HG02759 (cell line): Measurements from ENCODE around the gene GNB5.

Experiments
- ATAC-seq: cut with Tn5 transposase; IDR thresholded peaks from one replicate; pipeline ENCODE4 v1.9.1; 2021; ENCODE audit warnings: mild to moderate bottlenecking, moderate library complexity; ENCODE audit not compliant: unreplicated experiment

The GNB5 gene

DNA sequence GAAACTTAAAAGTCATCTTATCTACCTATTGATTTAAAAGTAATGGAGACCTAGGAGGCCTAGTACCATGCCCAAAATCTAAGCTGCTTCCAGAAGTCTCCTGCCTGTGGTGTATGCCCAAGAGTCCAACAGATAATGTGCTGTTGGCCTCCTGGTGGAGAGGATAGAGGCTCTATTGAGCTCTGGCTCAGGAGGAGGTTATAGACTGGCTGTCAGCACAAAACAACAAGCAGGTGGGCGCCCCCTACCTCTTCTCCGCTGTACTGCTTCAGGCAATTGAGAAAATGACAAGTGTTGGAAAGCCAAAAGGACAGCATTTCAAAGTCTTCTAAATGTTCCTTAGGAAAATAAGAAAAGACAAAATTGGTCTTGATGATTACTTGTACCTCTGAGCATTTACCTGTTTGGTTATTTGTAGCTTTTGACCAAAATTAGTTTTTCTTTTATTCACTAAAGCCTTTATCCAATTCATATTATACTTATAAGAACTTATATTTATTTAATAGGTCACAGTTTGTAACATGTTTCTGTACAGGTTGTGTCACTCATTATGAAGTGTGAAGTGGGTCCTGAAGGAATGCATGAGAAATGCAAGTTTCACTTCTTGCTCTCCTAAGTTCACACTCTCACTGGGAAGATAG lies 17.2 kb upstream of the GNB5 start:
- peak; percentile 82 for ATAC-seq

DNA sequence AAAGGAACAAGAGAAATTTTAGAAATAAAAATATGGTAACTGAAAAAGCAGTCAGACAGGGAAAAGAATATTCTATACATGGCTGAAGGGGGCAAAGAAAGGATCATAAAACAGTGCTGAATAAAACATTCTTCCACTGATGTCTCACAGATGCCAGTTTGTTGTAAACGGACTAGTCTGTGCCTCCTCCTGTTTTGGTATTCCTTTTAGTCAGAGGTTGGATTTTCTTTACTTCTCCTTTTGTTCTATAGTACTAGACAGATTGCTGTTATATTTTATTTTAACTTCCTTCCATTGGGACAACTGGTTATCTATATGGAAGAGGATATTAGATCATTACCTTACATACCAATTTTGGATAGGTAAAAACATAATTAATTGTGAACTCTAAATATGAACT lies 16.0 kb upstream of the GNB5 start:
- ATAC-seq = no peak

DNA sequence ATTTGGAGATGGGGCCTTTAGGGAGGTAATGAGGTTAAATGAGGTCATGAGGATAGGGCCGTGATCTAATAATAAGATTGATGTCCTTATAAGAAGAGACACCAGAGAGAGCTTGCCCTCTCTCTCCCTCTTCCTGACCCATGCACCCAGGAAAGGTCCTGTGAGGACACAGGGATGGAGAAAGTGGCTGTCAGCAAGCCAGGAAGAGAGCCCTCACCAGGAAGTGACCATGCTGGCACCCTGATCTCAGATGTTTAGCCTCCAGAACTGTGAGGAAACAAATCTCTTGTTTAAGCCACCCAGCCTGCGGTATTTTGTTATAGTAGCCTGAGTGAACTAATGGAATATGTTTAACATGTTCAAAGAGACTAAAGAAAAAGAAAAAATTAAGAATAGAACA lies 15.3 kb upstream of the GNB5 start:
- ATAC-seq = no peak

DNA sequence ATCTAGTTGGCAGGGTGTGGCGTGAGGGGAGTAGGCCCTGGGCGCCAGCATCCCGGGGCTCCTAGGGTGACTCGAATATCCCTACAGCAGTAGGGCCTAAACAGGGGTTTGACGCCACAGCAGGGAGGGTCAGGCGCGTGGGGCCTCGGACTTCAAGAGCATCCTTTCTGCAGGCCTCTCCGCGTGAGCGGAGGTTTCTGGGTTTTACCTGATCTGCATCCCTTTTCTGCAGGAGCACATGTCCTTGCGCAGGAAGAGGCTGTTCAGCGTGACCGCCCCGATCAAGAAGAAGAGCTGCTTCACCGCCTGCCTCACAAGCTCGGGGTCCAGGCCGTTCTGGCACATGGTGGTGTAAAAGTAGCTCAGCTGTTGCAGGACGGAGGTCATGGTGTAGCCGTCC lies 13.5 kb upstream of the GNB5 start:
- no peak for ATAC-seq

DNA sequence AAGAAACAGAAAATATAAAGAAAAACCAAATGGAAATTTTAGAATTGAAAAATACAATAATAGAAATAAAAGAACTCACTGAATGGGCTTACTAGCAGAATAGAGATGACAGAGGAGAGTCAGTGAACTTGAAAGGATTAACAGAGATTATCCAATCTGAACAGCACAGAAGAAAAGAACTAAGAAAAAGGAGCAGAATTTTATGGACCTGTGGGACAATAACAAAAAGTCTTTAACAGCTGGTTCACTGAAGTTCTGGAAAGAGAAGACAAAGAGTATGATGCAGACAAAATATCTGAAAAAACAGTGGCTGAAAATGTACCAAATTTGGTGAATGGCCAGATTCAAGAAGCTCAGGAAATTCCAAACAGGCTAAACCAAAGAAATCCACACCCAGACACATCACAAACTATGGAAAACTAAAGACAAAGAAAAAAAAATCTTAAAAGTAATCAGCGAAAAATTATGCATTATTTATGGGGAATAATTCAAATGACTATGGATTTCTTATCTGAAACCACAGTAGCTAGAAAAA lies 9.7 kb upstream of the GNB5 start:
- ATAC-seq = no peak

DNA sequence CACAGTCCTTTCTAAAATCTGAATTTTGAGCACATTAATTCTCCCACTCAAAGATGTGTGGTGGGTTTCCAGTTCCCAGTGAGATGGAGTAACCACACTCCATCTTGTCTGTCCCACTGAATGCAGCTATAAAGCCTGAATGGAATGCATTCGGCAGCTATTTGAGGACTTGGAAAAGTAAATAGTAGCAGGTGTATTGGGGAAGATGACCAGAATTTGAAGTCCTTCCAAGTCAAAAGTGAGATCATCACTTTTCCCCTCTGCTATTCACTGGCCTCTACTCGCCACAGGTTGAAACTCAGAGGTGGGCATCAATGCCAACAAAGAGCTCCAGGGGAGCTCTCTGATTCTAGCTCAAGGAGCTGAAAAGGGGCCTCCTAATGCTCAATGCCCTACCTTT lies 8.1 kb upstream of the GNB5 start:
- ATAC-seq = no peak

DNA sequence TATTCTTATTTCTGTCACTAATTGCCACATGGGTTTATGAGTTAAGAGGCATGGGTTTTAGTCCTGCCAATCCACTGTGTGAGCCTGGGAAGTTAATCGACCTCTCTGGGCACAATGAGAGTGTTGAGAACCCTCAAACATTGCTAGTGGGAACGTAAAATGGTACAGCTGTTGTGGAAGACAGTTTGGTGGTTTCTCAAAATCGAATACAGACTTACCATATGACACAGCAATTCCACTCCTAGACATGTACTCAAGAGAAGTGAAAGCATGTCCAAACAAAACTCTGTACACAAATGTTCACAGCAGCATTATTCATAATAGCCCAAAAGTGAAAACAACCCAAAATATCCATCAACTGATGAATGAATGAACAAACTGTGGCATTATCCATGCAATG lies 5.7 kb upstream of the GNB5 start:
- no peak for ATAC-seq

DNA sequence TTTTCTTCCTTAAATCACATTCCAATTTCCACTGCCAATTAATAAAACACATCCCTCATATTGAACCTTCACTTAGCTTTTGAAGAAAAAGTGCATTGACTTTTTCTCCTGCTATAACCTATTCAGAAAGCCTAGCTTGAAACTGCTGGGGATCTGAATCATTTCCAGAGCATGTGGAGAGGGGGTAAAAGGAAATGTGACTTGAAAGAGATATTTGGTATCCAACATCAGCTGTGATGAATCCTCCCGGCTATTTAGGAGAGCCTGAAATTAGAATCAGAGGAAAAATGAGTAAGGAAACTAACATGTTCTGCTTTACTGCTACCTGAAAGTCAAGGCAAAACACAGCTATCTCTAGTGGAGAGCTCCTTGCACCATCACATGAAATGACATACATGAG lies 2.6 kb upstream of the GNB5 start:
- ATAC-seq = no peak

DNA sequence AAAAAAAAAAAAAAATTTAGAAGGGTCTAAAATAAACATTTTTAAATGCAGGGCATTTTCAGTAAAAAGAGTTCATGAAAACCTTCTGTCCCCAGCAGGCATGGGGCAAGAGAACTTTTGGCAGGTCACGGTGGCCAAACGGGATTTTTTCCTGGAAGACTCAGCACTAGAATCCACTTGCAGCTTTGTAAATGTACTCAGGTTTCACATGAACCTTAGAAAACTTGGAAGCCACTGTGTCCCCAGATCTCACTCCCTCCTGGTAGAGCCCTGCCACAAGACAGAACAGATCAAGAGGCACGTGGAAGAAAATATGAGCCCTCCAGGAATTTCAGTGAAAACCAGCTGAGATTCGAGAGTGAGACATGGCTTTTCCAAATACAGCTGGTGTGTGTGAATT lies 2.1 kb upstream of the GNB5 start:
- no peak for ATAC-seq

DNA sequence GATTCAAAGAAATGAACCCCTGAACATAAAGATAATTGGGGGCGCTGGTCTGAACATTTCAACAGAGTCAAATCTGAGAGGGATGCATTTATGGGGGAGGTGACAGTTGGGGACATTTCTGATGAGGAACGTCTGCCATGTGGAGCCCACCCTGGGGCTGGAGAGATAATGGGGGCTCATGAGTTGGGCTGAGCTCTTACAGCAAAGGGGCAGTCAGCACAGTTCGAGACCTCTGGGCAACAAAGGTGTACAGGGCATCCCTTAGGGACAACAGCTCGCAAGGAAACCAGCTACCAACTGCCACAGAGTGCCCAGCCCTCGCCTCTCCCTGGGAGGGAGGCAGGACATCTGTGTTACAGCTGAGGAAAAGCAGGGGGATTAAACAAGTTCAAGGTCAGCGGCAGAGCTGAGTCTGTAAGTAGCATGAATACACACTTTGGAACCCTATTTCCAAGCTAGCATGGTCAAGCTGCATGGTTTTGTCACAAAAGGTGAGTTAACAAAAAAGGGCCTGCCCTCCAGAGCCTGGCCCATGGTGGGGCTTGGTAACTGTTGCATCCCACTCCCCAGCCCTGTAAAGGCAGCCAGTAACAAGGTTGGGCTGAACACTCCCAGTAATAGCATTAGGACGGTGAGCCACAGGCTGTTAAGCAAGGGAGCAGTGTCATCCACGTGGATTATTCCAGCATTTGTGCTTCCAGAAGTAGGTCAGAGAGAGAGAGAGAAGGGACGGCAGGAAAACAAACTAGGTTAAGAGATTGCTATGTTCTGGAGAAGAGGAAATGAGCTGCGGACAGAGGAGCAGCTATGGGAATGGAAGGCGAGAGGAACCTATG lies 4.3 kb downstream of the GNB5 start:
- ATAC-seq = no peak

DNA sequence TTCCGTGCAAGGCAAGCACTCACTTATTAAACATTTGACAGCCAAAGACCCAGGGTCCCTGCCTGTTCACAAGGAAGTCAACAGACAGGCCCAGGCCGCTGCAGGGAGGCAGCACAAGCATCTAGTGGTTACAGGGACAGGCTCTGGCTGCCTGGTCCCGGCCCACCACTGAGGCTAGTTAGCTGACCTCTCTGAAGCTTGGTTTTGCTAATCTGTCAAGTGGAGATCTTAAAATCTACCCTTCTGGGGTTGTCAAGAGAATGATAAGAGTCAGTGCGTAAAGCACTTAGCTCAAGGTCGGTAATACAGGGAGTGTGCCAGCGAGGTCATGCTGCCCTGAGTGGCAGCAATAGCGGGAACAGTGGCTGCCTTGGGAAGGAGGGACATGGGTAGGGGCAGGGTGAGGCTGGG lies 6.0 kb downstream of the GNB5 start:
- no peak for ATAC-seq

DNA sequence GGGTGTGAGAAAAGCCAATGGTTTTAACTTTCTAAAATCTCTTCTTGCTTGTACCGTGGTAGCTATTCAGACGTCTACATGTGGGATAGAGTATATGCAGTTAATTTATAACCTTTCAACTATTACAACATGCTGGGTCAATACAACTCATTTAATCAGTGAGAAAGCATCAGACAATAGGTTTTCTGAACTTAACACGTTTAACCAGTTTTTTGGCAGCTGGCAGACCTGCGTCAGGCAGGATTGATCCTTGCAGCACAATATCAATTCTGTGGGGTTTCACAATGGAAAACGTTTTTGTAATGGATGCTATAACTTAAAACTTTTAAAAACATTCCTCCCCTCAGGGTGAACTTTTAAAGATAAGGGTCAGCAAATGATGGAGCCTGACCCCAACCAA lies 6.5 kb downstream of the GNB5 start:
- no peak for ATAC-seq

DNA sequence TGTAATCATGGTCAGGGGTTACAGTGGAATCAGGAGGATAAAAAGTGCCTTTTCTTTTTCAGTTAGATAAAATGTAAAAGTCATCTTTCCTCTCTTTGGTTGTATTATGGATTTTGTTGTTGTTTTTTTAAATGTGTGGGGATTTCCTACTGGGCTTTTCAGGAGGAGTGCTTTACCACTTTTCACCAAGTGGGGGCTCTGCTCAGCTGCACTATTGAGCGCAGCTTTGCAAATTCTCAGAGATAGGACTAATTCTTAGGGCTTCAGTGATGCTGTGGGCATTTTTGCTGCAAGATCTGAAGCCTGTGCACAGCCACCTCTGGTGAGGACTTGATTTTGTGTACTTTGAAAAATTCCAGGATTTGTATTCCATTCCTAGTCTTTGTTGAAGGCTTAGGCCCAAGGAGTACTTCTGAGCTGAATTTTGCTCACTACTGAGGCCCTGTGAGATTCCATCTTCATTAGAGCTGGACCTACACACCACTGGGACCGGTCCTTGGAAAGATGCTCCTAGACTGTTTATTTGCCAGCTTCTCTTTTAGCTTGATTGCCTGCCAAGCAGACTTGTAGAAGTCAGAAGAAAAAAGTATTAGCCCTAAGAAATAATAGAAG lies 7.5 kb downstream of the GNB5 start:
- no peak for ATAC-seq

DNA sequence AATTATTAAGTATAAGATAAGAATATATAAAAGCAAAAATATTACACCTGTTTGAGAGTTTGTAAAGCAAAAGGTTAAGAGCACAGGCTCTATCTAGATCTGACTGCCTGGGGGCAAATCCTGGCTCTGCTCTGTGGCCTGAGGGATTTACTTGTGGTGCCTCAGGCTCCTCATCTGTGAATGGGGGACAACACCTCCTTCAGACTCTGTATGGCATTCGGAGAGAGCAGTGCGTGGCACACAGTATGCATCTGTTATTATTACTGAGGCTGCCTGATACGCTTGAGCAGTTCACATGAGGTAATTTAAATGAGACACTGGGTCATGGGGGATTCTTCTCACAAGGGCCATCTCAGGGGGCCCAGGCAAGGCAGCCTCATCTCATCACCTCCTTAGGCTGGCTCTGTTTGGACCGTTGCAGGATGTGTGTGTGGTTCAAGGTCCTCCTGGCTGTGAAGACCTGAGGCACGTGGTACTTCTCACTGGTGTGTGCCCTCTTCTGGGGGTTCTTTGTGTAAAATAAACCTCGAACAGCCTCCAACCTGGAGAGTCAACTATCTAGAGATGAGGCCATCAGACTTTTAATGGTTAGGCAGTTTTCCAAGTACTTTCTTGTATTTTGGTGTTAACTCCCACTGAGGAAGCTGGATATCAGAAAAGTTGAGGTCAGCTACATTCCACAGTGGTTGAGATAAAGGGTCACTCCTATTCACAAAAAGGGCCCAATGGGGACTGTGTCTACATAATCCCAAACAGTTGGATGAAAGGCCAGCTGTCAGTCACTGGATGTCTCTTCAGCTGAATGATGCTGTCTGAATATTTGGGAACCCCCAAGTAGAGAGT lies 9.0 kb downstream of the GNB5 start:
- no peak for ATAC-seq

DNA sequence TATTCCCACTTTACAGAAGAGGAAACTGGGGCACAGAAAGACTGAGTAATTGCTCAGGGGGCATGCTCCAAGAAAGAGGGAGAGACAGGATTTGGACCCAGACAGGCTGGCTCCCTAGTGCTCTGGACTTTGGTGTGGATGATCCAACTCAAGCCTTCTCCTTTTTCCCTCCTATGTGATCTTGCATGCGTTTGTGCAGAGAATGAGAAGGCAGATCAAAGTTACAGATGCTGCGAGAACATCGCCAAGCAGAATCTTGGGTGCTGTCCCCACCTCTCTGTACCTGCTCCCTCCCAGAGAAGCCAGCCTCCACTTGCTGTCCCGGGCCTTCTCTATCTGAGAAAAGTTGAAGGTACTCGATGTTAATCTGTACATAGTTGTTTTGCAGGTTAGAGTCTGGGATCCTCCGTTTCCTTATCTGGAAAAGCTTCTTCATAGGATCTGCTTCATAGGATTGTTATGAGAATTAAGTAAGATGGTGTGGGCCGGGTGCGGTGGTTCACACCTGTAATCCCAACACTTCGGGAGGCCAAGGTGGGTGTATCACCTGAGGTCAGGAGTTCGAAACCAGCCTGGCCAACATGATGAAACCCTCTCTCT lies 10.2 kb downstream of the GNB5 start:
- ATAC-seq = no peak

DNA sequence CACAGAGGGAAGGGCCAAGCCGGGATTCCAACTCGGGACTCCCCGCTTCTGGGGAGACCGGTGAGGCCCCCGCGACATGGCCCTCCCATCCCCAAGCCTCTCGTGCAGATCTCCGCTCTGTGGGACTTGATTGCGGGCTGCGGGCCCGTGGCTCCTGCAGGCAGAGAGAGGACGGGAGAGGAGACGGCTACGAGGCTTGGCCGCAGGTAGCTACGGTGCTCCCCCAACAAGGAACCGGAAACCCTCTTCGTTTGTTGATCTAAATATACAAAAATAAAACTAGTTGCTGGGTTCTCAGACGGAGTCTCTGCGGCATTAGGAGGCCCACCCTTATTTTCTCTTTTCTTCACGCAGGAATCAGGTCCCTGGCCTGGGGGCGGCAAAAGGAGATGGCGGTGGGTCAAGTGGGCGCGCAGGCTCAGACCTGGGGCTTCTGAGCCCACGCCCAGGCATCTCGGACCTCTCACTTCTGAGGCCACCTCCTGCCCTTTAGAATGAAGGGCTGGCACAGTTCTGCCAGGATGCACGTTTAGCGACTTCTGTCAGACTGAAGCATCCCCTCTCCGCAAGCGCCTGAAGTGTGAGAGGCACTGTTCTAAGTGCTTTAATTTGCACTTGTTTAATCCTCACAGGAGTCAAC lies 10.9 kb downstream of the GNB5 start:
- peak; percentile 22 for ATAC-seq

DNA sequence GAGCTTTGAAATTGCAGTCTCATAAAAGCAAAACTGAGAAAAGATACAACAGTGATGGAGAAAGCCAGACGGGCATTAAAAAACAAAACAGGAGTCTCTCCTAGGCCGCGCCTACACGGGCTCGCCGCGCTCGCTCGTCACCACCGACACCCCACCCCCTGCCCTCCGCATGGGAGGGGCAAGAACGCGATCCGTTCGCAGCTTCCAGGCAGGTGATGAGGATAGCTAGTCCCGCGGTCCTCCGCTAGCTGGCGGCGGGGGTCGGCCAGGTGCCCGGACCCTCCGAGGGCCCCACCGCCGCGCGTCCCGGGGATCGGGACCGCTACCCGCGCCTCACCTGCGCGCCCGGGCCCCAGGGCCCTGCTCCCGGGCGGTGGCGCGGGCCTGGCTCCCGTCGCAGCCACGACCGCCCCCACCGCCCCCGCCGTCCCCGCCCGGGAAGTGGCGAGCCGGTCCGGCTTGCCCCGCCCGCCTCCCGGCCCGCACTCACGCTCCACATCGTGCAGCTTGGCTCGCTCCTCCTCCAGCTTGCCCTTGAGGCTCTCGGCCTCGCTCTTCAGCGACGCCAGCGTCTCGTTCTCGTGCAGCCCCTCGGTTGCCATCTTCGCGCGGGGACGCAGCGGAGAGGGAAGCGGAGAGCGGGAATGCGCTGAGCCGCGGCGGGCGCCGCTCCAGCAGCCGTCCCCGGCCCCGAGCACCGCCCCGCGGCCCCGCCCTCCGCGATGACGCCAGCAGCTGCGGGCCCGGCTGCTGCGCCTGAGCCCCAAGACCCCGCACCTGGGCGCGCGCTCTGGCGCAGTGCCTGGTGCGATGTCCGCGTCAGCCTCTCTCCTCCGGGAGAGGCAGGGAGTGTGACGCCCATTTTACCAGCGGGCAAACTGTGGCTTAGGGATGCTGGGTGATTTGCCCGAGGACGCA lies 11.7 kb downstream of the GNB5 start:
- peak; percentile 88 for ATAC-seq

DNA sequence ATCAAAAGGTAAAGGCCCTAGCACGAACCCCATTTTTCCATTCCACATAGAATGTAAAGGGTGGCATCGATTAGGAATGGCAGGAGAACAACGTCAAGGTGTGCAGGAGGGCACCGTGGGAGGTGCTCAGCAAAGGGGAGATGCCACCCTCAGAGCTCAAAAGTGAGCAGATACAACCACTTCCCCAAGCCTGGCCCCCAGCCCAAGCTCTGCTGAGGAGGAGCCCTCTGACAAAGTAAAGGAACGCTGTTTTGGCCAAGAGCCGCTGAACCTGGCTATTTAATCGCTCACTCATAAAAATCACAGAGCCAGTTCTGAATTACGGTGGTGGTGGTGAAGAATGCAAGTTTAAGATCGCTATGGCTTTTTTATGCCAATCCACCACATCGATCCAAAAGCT lies 12.4 kb downstream of the GNB5 start:
- no peak for ATAC-seq

DNA sequence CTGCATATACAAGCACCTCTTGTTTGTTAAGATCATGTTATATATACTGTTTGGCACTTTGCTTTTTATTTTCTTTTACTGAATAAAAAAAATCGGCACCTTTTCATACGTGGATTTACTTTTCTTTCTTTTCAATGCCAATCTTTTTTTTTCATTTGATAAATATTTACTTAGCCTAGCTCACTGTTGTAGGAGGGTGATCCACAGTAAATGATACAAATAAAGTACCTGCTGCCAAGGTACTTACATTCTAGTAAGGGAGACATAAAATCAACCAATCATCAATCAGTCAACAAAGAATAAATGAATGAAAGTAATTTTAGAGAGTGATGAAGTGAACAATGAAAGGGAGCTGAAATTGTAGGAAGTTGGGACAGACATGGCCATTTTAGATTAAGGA lies 18.3 kb downstream of the GNB5 start:
- no peak for ATAC-seq
